ENCODE data around the gene PAX7. TPM values are rescaled to one million over a fixed set of nuclear protein-coding genes. Genes with fewer than 3 reads are reported as not detected.

Gene PAX7
- total and polyA plus RNA-seq, 9 donors: not detected

DNA sequence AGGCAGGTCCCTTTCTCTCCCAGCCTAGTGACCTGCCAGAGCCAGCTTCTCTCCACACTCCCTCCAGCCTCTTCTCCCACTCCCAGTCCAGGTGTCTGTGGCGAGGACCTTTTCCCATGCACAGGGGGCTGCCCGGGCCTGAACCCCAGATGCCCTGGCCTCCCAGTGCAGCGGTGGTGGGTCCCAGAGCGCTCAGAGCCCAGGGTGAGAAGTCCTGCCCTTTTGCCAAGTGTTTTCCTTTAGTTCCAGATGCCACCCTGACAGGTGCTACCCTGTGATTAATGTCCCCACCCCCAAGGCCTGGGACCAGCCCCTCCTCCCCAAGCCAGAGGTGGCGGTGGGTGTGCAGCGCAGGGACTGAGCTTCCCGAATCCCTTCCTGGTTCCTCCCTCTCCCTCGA lies 90.4 kb downstream of the PAX7 start:
- no peaks in the 10 kb centered on the region for H3K27me3 ChIP-seq
- no peaks in the 10 kb centered on the region for H3K36me3 ChIP-seq
- no peaks in the 10 kb centered on the region for H3K4me1 ChIP-seq (ENCODE audit: insufficient read depth)
- TF ChIP-seq, protein P1, sequence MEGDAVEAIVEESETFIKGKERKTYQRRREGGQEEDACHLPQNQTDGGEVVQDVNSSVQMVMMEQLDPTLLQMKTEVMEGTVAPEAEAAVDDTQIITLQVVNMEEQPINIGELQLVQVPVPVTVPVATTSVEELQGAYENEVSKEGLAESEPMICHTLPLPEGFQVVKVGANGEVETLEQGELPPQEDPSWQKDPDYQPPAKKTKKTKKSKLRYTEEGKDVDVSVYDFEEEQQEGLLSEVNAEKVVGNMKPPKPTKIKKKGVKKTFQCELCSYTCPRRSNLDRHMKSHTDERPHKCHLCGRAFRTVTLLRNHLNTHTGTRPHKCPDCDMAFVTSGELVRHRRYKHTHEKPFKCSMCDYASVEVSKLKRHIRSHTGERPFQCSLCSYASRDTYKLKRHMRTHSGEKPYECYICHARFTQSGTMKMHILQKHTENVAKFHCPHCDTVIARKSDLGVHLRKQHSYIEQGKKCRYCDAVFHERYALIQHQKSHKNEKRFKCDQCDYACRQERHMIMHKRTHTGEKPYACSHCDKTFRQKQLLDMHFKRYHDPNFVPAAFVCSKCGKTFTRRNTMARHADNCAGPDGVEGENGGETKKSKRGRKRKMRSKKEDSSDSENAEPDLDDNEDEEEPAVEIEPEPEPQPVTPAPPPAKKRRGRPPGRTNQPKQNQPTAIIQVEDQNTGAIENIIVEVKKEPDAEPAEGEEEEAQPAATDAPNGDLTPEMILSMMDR (IDR thresholded peaks at IDR 0.05): no peak
- no peak for TF ChIP-seq POLR2A (IDR thresholded peaks at IDR 0.05)
- TF ChIP-seq EP300 (IDR thresholded peaks at IDR 0.05): no peak
- no peak overlapping the region for H3K27ac ChIP-seq
- no peaks in the 10 kb centered on the region for H3K9me3 ChIP-seq
- no peak overlapping the region for H3K4me3 ChIP-seq
- intact Hi-C loops (cut with DNase I): no loop called here
- no peak for DNase-seq
- 38 to 58% (median 40%) methylated on average over 7 to 8 of the region's 8 CpGs for WGBS, 3 donors

DNA sequence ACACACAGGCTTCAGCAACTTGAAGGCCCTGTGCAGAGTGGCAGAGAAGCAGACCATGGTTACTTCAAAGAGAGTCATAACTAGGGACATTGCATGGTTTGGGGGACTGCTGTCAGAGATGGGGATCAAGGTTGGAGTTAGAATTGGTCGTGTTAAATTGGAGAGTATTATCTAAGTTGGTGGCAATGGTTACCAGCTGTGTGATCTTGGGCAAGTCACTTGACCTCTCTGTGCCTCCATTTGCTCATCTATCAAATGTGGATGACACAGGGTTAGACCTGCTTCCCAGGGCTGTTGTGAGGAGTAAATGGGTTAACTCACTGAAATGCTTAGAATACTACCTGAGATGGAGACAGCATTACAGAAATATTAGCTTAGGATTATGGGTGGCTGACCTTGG lies 91.1 kb downstream of the PAX7 start:
- H3K36me3 ChIP-seq: no peaks in the 10 kb centered on the region
- no peaks in the 10 kb centered on the region for H3K27me3 ChIP-seq
- H3K27ac ChIP-seq: no peak overlapping the region
- H3K9me3 ChIP-seq: no peaks in the 10 kb centered on the region
- no peak overlapping the region for H3K4me3 ChIP-seq
- DNase-seq: no peak
- TF ChIP-seq, protein P1 (IDR thresholded peaks at IDR 0.05): no peak
- TF ChIP-seq EP300 (IDR thresholded peaks at IDR 0.05) (no peak), POLR2A (IDR thresholded peaks at IDR 0.05) (no peak)
- intact Hi-C loops (cut with DNase I): no loop called here
- H3K4me1 ChIP-seq (ENCODE audit: insufficient read depth): no peaks in the 10 kb centered on the region
- WGBS, 3 donors: 71 to 89% (median 76%) methylated on average over 1 of the region's 1 CpG

DNA sequence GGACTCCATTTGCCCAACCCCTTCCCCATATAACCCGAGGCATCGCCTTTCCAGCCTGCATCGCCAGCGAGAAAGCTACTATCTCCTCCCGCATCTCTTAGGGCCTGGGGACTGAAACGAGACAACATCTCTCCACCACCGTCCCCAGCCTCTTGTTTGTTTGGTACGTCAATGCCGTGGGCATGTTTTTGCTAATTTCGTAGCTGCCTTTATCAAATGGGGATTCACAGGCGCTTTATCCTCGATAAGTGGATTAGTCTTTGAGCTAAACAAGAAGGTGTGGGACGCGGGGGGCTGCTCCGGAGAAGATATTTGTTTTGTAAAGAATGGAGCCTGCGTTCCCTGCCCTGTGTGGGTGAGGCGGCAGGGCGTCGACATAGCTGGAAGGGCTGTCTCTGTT lies 91.6 kb downstream of the PAX7 start:
- no peak overlapping the region for H3K4me3 ChIP-seq
- H3K9me3 ChIP-seq: no peaks in the 10 kb centered on the region
- H3K27ac ChIP-seq: no peak overlapping the region
- no peaks in the 10 kb centered on the region for H3K27me3 ChIP-seq
- H3K4me1 ChIP-seq (ENCODE audit: insufficient read depth): no peaks in the 10 kb centered on the region
- 43 to 57% (median 55%) methylated on average over 19 of the region's 19 CpGs for WGBS, 3 donors
- intact Hi-C loops (cut with DNase I): no loop called here
- H3K36me3 ChIP-seq: no peaks in the 10 kb centered on the region
- DNase-seq: no peak
- TF ChIP-seq POLR2A (IDR thresholded peaks at IDR 0.05): no peak
- TF ChIP-seq, protein P1 (IDR thresholded peaks at IDR 0.05): no peak
- TF ChIP-seq EP300 (IDR thresholded peaks at IDR 0.05): no peak

DNA sequence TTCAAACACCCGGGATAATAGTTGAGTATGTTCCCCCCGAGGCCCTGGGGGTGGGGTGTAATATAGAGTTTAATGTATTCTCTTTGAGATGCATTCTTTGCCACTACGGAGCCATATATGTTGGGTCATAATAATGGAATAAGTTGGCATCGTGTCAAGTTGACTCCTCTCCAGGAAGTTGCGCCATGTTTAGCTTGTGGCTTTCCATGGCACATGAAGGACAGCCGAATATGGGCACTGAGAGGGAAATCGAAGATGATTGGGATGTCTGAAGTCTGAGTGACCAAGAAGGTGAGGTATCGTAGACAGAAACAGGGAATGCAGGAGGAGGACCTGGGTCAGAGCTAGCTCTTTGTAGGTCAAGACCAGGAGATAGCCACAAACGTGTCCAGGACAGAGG lies 92.6 kb downstream of the PAX7 start:
- no peaks in the 10 kb centered on the region for H3K36me3 ChIP-seq
- intact Hi-C loops (cut with DNase I): no loop called here

More for the DNA sequence above, 92.6 kb downstream of the PAX7 start:
- no peak overlapping the region for H3K27ac ChIP-seq
- WGBS, 3 donors: 64 to 77% (median 75%) methylated on average over 9 of the region's 9 CpGs
- no peaks in the 10 kb centered on the region for H3K27me3 ChIP-seq
- TF ChIP-seq EP300 (IDR thresholded peaks at IDR 0.05): no peak
- no peak for TF ChIP-seq POLR2A (IDR thresholded peaks at IDR 0.05)
- TF ChIP-seq, protein P1 (IDR thresholded peaks at IDR 0.05): no peak
- DNase-seq: no peak
- H3K4me3 ChIP-seq: no peak overlapping the region
- H3K4me1 ChIP-seq (ENCODE audit: insufficient read depth): no peaks in the 10 kb centered on the region
- no peaks in the 10 kb centered on the region for H3K9me3 ChIP-seq
